Activated CD8-positive, alpha-beta T cell treated with anti-CD3 and anti-CD28 coated beads, Interleukin-2, amount 10 ng/mL, durations not matched to agents 7 days and 5 days (primary cell): Measurements from ENCODE around the gene PCSK5. TPM values are rescaled to one million over a fixed set of nuclear protein-coding genes. Genes with fewer than 3 reads are reported as not detected.
"Not testable (repeated sequence)": the region's sequence is repeated elsewhere in the genome, so short reads cannot be mapped to it uniquely, and the experiment has no call there.

Experiments
- ATAC-seq: fragments of 150-1000 bp; cut with Tn5 transposase; one replicate; pipeline ENCODE4 v1.10.0; 2021; ENCODE audit warnings: moderate library complexity
- CTCF ChIA-PET: fragments of 350-600 bp; sonication (Branson Sonifier 250); formaldehyde crosslinking; loops from one replicate; lab custom pipeline; 2021; ENCODE audit warnings: antibody characterized with exemption; lab: Charles Lee
- POLR2A ChIA-PET: fragments of 350-600 bp; sonication (Branson Sonifier 250); formaldehyde crosslinking; loops from one replicate; lab custom pipeline; 2021; ENCODE audit warnings: antibody characterized with exemption; lab: Charles Lee
- DNase-seq: peaks from one replicate; pipeline ENCODE4 v3.0.0-alpha.2; 2020
- H3K27ac Mint-ChIP-seq: one replicate; pipeline ENCODE4 v1.8.0; 2021; ENCODE audit warnings: mild to moderate bottlenecking, mixed read lengths
- H3K27me3 Mint-ChIP-seq: one replicate; pipeline ENCODE4 v1.8.0; 2021; ENCODE audit warnings: low read depth, mixed read lengths
- H3K36me3 Mint-ChIP-seq: one replicate; pipeline ENCODE4 v1.8.0; 2021; ENCODE audit warnings: low read depth, mixed read lengths
- H3K4me1 Mint-ChIP-seq: one replicate; pipeline ENCODE4 v1.8.0; 2021; ENCODE audit warnings: low read depth, mixed read lengths
- H3K4me3 Mint-ChIP-seq: one replicate; pipeline ENCODE4 v1.8.0; 2021; ENCODE audit warnings: mild to moderate bottlenecking, mixed read lengths
- H3K9me3 Mint-ChIP-seq: one replicate; pipeline ENCODE4 v1.8.0; 2022; ENCODE audit warnings: mixed read lengths; ENCODE audit not compliant: insufficient read depth
- total RNA-seq, 2 experiments: library from RNA; stranded (reverse); gene quantifications; one replicate each; pipeline ENCODE4 v1.2.3, GENCODE V29; 2021

Gene PCSK5
- total RNA-seq, 2 experiments from 2014 or later: 3.5 to 3.7 TPM

DNA sequence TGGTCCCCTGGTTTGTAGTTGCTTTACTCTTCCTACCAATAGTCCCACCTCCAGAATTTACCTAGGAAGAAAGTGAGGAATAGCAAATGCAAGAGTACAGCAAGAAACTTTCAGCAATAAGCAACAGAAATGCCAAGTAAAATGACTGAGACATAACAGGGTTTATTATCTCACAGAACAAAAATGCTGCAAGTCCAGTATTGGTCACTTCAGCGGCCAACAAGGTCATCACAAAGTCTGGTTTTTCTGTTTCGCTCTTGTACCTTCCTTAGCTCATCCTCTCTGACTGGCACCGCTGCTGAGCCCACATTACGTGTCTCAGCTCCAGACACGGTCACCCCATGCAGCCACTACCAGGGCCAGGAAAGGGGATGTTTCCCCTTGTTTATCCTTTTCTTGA, 421.1 kb downstream of the PCSK5 start:
- no peak overlapping the region for H3K27ac Mint-ChIP-seq
- no peak overlapping the region for H3K4me3 Mint-ChIP-seq
- DNase-seq (no peak), ATAC-seq (no peak)
- POLR2A ChIA-PET: no interaction called here
- H3K36me3 Mint-ChIP-seq: no peaks in the 10 kb centered on the region
- H3K27me3 Mint-ChIP-seq: peaks cover 8% of the 10 kb centered on the region
- H3K9me3 Mint-ChIP-seq: no peaks in the 10 kb centered on the region
- CTCF ChIA-PET: no interaction called here
- no peaks in the 10 kb centered on the region for H3K4me1 Mint-ChIP-seq

DNA sequence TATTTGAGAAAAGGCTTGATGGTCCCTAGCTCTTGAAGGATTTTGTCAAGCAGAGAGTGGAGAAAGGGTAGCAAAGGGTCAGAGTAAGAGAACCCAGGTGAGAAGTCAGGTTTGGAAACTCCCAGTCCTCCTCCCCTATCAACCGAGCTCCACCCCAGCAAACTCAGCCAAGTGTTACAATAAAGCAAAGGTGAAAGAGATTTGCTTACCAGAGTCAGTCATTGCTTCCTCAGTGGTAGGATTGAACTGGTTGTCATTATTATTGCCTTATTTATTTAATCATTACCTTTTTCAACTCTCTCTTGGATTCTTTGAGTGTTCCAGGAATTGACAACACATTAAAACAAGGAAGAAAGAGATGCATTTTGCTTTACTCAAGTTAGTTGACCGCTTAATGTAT, 423.3 kb downstream of the PCSK5 start:
- H3K4me1 Mint-ChIP-seq: no peaks in the 10 kb centered on the region
- H3K27ac Mint-ChIP-seq: no peak overlapping the region
- DNase-seq (no peak), ATAC-seq (no peak)
- POLR2A ChIA-PET: no interaction called here
- H3K9me3 Mint-ChIP-seq: no peaks in the 10 kb centered on the region
- H3K27me3 Mint-ChIP-seq: no peaks in the 10 kb centered on the region
- CTCF ChIA-PET: interaction anchor here (1.0 kb wide), 1 partner anchor 15 kb away, joined by 3 read pairs; no protein-coding TSS in a partner anchor
- no peaks in the 10 kb centered on the region for H3K36me3 Mint-ChIP-seq
- no peak overlapping the region for H3K4me3 Mint-ChIP-seq

DNA sequence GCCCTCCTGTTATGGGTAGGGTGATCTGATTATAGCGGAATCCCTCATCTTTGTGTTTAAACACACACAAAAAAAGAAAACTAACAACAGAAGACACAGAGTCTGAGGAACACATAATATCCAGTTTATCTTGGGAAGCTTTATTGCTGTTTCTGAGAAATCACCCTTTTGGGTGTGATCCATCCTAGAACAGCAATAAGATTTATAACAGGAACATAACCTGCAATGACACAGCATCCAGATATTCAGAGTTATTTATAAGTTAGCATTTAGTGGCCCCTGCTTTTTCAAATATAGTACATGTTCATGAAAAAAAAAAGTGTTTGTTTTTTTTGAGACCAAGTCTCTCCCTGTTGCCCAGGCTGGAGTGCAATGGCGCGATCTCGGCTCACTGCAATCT, 423.8 kb downstream of the PCSK5 start:
- H3K4me1 Mint-ChIP-seq: no peaks in the 10 kb centered on the region
- no peak overlapping the region for H3K4me3 Mint-ChIP-seq
- no peak for DNase-seq
- no peaks in the 10 kb centered on the region for H3K36me3 Mint-ChIP-seq
- CTCF ChIA-PET: interaction anchor here (1.0 kb wide), 1 partner anchor 16 kb away, joined by 3 read pairs; no protein-coding TSS in a partner anchor
- H3K27ac Mint-ChIP-seq: no peak overlapping the region
- POLR2A ChIA-PET: no interaction called here
- ATAC-seq: no peak
- H3K9me3 Mint-ChIP-seq: no peaks in the 10 kb centered on the region
- H3K27me3 Mint-ChIP-seq: no peaks in the 10 kb centered on the region

DNA sequence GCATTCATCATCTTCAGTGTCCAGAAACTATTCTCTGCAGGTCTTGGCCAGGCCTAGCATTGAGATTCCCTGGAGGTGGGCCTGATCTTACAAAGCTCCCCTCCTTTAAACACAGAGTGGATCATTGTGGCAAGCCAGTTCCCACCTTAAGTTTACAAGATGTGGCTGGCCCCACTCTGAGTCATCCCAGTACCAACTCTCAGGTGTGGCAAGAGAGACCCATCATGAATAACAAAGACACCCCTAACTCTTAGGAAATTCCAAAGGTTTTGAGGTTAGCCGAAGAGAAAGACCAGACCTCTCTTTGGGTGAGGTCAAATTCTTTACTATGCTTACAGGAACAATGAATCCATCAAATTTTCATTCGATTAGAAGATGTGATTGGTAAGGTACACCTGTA, 425.6 kb downstream of the PCSK5 start:
- no peak overlapping the region for H3K27ac Mint-ChIP-seq
- ChIA-PET POLR2A (no interaction called here), CTCF (no interaction called here)
- H3K4me1 Mint-ChIP-seq: no peaks in the 10 kb centered on the region
- DNase-seq (no peak), ATAC-seq (no peak)
- no peak overlapping the region for H3K4me3 Mint-ChIP-seq
- no peaks in the 10 kb centered on the region for H3K36me3 Mint-ChIP-seq
- H3K9me3 Mint-ChIP-seq: no peaks in the 10 kb centered on the region
- H3K27me3 Mint-ChIP-seq: no peaks in the 10 kb centered on the region

DNA sequence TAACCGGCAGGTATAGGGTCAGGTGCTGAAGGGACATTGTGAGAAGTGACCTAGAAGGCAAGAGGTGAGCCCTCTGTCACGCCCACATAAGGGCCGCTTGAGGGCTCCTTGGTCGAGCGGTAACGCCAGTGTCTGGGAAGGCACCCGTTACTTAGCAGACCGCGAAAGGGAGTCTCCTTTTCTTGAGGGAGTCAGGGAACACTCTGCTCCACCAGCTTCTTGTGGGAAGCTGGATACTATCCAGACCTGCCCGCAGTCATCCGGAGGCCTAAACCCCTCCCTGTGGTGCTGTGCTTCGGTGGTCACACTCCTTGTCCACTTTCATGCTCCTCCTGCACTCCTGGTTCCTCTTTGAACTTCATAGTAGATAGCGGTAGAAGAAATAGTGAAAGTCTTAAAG, 429.0 kb downstream of the PCSK5 start:
- H3K36me3 Mint-ChIP-seq, POLR2A ChIA-PET, CTCF ChIA-PET, H3K9me3 Mint-ChIP-seq, DNase-seq, ATAC-seq, H3K4me3 Mint-ChIP-seq, H3K27ac Mint-ChIP-seq, H3K27me3 Mint-ChIP-seq, H3K4me1 Mint-ChIP-seq: not testable (repeated sequence)

DNA sequence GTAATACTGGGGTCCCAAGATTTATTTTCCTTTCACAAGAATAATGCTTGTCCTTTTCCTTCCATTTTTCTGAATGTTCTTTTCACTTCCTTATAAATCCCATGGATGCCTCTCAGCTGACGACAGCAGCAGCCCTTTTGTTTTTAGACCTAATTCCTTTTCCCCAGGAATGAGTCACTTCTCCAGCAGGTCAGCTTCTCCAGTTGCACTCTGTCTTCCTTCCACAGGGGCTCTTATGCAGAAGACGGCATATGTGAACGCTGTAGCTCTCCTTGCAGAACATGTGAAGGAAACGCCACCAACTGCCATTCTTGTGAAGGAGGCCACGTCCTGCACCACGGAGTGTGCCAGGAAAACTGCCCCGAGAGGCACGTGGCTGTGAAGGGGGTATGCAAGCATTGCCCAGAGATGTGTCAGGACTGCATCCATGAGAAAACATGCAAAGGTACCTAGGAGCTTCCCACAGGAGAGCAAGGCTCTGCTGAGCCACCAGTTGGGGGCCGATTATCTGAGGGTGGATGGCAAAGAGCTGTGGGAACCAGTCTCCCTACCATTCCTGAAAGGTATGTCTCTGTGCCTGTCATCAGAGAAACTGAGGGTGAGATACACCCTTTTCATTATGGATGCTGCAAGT, 430.8 kb downstream of the PCSK5 start:
- POLR2A ChIA-PET: no interaction called here

DNA sequence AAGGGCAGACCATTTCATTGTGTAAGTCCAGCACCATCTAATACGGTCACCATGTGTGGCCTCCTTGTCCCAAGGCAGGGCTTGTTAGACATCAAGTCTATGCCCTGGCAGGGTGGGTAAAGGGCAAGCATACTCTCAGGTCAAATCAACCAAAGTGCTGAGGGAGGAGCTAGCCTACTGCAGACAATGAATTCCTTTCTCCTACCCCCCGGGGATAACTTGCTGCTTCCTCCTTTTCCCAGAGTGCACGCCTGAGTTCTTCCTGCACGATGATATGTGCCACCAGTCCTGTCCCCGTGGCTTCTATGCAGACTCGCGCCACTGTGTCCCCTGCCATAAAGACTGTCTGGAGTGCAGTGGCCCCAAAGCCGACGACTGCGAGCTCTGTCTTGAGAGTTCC, 432.3 kb downstream of the PCSK5 start:
- H3K36me3 Mint-ChIP-seq: no peaks in the 10 kb centered on the region
- ChIA-PET CTCF (no interaction called here), POLR2A (no interaction called here)
- H3K9me3 Mint-ChIP-seq: no peaks in the 10 kb centered on the region
- H3K4me1 Mint-ChIP-seq: no peaks in the 10 kb centered on the region
- DNase-seq (no peak), ATAC-seq (no peak)
- H3K4me3 Mint-ChIP-seq: no peak overlapping the region
- peaks cover 4% of the 10 kb centered on the region for H3K27me3 Mint-ChIP-seq
- no peak overlapping the region for H3K27ac Mint-ChIP-seq

More for the DNA sequence above, 430.8 kb downstream of the PCSK5 start:
- Mint-ChIP-seq H3K9me3 (no peaks in the 10 kb centered on the region), H3K27me3 (peaks cover 4% of the 10 kb centered on the region), H3K4me1 (no peaks in the 10 kb centered on the region), H3K27ac (no peak overlapping the region), H3K4me3 (no peak overlapping the region), H3K36me3 (no peaks in the 10 kb centered on the region)
- CTCF ChIA-PET: no interaction called here
- ATAC-seq (no peak), DNase-seq (no peak)

DNA sequence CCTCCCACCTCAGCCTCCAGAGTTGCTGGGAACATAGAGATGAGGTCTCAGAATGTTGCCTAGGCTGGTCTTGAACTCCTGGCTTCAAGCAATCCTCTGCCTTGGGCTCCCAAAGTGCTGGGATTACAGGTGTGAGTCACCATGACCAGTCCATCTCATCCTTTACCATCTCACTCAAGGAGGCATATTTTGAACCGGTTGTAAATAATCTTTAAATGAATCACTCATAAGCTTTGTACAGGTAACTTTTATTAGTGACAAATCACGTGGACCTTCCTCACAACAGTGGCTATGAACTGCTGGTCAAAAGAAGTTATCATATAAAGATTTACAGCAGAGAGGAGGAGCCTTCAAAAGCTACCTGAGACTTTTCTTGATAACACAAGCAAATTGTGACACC, 433.0 kb downstream of the PCSK5 start:
- ChIA-PET CTCF (no interaction called here), POLR2A (no interaction called here)
- peaks cover 7% of the 10 kb centered on the region for H3K27me3 Mint-ChIP-seq
- no peak overlapping the region for H3K4me3 Mint-ChIP-seq
- H3K9me3 Mint-ChIP-seq: no peaks in the 10 kb centered on the region
- no peaks in the 10 kb centered on the region for H3K36me3 Mint-ChIP-seq
- DNase-seq (no peak), ATAC-seq (no peak)
- H3K27ac Mint-ChIP-seq: no peak overlapping the region
- no peaks in the 10 kb centered on the region for H3K4me1 Mint-ChIP-seq

DNA sequence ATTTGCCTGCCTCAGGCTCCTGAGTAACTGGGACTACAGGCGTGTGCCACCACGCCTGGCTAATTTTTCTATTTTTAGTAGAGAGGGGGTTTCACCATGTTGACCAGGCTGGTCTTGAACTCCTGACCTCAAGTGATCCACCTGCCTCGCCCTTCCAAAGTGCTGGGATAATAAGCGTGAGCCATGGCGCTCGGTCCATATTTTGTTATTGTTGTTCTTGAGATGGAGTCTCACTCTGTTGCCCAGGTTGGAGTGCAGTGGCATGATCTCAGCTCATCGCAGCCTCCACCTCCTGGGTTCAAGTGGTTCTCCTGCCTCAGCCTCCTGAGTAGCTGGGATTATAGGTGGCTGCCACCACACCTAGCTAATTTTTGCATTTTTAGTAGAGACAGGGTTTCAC, 433.6 kb downstream of the PCSK5 start:
- H3K27ac Mint-ChIP-seq, H3K9me3 Mint-ChIP-seq, POLR2A ChIA-PET, H3K4me1 Mint-ChIP-seq, H3K27me3 Mint-ChIP-seq, CTCF ChIA-PET, H3K4me3 Mint-ChIP-seq, DNase-seq, ATAC-seq, H3K36me3 Mint-ChIP-seq: not testable (repeated sequence)

DNA sequence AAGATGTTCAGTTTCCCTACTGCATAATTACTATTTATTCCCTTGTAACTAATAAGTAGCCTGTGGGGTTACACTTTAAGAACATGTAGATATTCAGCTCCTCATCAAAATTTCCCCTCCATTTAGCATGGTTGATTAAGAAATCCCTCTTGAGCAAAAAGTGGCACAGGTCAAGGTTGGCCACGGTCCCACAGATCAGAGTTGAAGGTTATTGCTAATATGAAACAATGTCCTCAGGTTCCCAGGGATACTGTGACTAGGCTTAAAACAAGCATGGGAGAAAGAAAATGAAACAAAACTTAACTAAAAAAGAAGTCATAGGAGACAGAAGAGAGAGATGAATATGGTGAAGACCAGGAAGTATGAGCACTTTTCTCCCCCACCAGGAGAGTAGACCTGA, 439.6 kb downstream of the PCSK5 start:
- ChIA-PET CTCF (no interaction called here), POLR2A (no interaction called here)
- Mint-ChIP-seq H3K4me1 (no peaks in the 10 kb centered on the region), H3K27ac (no peak overlapping the region), H3K36me3 (no peaks in the 10 kb centered on the region), H3K27me3 (peaks cover 6% of the 10 kb centered on the region), H3K9me3 (no peaks in the 10 kb centered on the region), H3K4me3 (no peak overlapping the region)
- ATAC-seq (no peak), DNase-seq (no peak)

DNA sequence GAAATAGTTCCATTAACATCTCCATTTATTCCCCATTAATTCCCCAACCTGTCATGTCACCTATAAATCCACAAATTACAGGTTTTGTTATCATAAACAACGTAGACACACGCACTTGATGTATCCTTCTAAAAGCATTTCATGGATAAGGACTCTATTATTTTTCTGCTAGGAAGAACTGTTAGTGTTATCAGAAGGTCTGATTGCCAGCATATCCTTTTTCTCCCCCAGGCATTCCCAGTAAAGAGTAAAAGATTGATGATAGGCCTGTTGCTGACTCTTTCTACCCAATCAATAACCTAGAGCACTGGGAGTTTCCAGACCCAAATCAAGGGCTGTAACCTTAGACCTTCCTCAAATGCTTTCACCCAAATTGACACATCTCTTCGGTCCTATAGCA, 442.9 kb downstream of the PCSK5 start:
- H3K36me3 Mint-ChIP-seq: no peaks in the 10 kb centered on the region
- no peak for ATAC-seq
- H3K4me1 Mint-ChIP-seq: no peaks in the 10 kb centered on the region
- H3K27ac Mint-ChIP-seq: no peak overlapping the region
- no peaks in the 10 kb centered on the region for H3K9me3 Mint-ChIP-seq
- ChIA-PET CTCF (no interaction called here), POLR2A (no interaction called here)
- H3K27me3 Mint-ChIP-seq: peaks cover 4% of the 10 kb centered on the region
- H3K4me3 Mint-ChIP-seq: no peak overlapping the region
- no peak for DNase-seq

DNA sequence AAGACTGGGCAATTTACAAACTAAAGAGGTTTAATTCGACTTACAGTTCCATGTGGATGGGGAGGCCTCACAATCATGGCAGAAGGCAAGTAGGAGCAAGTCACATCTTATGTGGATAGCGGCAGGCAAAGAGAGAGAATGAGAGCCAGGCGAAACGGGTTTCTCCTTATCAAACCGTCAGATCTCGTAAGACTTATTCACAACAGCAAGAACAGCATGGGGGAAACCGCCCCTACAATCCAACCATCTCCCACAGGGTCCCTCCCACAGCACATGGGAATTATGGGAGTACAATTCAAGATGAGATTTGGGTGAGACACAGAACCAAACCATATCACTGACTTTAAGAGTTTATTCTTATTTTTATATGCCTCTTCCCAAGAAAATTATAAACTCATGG, 443.5 kb downstream of the PCSK5 start:
- no peaks in the 10 kb centered on the region for H3K9me3 Mint-ChIP-seq
- ChIA-PET CTCF (no interaction called here), POLR2A (no interaction called here)
- no peak for DNase-seq
- H3K4me3 Mint-ChIP-seq: no peak overlapping the region
- ATAC-seq: no peak
- H3K36me3 Mint-ChIP-seq: no peaks in the 10 kb centered on the region
- H3K27ac Mint-ChIP-seq: no peak overlapping the region
- H3K4me1 Mint-ChIP-seq: no peaks in the 10 kb centered on the region
- peaks cover 6% of the 10 kb centered on the region for H3K27me3 Mint-ChIP-seq

DNA sequence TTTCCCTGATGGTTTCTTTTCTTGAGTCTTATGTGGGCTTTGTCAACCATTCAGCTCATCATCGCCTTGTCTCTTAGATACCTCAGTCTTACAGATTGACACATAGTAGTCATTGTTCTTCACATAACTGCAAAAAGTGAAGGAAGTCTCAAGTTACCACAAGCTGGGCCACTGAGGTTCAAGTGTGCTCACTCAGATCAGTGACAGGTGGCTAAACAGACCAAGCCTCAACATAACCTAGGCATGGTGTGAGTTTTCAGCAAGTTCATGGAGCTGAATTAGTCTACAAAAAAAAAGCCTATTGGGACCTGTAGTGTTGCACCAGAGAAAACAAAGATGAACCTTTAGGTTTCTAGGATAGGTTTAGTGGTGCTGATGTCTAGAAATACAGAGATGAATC, 445.6 kb downstream of the PCSK5 start:
- Mint-ChIP-seq H3K9me3 (no peaks in the 10 kb centered on the region), H3K27ac (no peak overlapping the region), H3K27me3 (peaks cover 6% of the 10 kb centered on the region), H3K36me3 (no peaks in the 10 kb centered on the region), H3K4me1 (no peaks in the 10 kb centered on the region), H3K4me3 (no peak overlapping the region)
- DNase-seq (no peak), ATAC-seq (no peak)
- ChIA-PET CTCF (no interaction called here), POLR2A (no interaction called here)
